Measurements from ENCODE around the gene RASA3. TPM values are rescaled to one million over a fixed set of nuclear protein-coding genes. Genes with fewer than 3 reads are reported as not detected.

Gene RASA3
- total and polyA plus RNA-seq, 2 of the 4 experiments (the other 2 are of a cell fraction): 21.0 to 31.4 TPM

DNA sequence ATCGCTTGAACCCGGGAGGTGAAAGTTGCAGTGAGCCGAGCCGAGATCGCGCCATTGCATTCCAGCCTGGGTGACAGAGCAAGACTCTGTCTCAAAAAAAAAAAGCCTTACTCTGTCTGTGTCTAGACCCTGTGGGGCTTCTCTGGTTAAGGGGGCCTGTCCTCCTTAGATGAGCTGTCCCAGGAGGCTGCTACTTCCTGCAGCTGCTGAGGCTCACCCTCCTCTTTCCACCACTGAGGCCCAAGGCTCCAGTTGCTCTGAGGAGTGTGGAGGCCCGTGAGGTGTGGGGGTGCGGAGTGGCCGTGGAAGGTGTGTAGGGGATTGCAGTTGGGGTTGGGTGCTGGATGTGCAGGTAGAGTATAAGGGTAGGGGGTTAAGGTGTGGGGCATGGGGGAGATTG is 22.1 kb upstream of the RASA3 start:
- no peak overlapping the region for H3K4ac ChIP-seq (ENCODE audit: low read depth, low read length)
- no peak overlapping the region for H3K9ac ChIP-seq (ENCODE audit: low read depth, low read length)
- no peak overlapping the region for H2BK20ac ChIP-seq (ENCODE audit: low read depth, low read length)
- no peak overlapping the region for H4K8ac ChIP-seq (ENCODE audit: low read depth in 2 of 2, low read length in 2 of 2)
- H3K27me3 ChIP-seq (ENCODE audit: control insufficient read depth, insufficient read depth, low read length): peaks cover 26% of the 10 kb centered on the region
- no peak overlapping the region for H2AK9ac ChIP-seq (replicated peaks; ENCODE audit: low read depth, low read length, poor library complexity)
- H3K79me1 ChIP-seq (ENCODE audit: low read depth in 1 of 2, low read length in 2 of 2): no peaks in the 10 kb centered on the region
- no peak overlapping the region for H2AFZ ChIP-seq (replicated peaks; ENCODE audit: low read length, poor library complexity)
- dilution Hi-C loops (cut with HindIII; ENCODE audit: low sequenced_read_pairs, unreplicated experiment): no loop called here
- no peak overlapping the region for H2BK15ac ChIP-seq (ENCODE audit: low read depth, low read length)
- H3K9me1 ChIP-seq (ENCODE audit: insufficient read depth, low read length): no peaks in the 10 kb centered on the region
- H3K9me3 ChIP-seq (ENCODE audit: control insufficient read depth, insufficient read depth, low read length): no peaks in the 10 kb centered on the region
- no TSS peak for BruUV-seq (replicated peaks)
- intact Hi-C loops (cut with micrococcal nuclease): no loop called here
- H4K20me1 ChIP-seq (ENCODE audit: insufficient read depth, low read length): no peaks in the 10 kb centered on the region; the same call in none of the 2 replicates
- no peak for TF ChIP-seq CHD1 (IDR thresholded peaks at IDR 0.05; ENCODE audit: low read depth, low read length)
- TF ChIP-seq RFX5 (IDR thresholded peaks at IDR 0.05; ENCODE audit: low read depth, low read length): no peak
- no peak for TF ChIP-seq BHLHE40 (IDR thresholded peaks at IDR 0.05; ENCODE audit: low read depth, low read length)
- TF ChIP-seq, protein P1, sequence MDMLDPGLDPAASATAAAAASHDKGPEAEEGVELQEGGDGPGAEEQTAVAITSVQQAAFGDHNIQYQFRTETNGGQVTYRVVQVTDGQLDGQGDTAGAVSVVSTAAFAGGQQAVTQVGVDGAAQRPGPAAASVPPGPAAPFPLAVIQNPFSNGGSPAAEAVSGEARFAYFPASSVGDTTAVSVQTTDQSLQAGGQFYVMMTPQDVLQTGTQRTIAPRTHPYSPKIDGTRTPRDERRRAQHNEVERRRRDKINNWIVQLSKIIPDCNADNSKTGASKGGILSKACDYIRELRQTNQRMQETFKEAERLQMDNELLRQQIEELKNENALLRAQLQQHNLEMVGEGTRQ (IDR thresholded peaks at IDR 0.05; ENCODE audit: low read depth, low read length): no peak
- no peak for TF ChIP-seq CEBPB (IDR thresholded peaks at IDR 0.05; ENCODE audit: low read depth, low read length)
- TF ChIP-seq MAFK (IDR thresholded peaks at IDR 0.05; ENCODE audit: low read depth, low read length): no peak
- TF ChIP-seq, protein P2, sequence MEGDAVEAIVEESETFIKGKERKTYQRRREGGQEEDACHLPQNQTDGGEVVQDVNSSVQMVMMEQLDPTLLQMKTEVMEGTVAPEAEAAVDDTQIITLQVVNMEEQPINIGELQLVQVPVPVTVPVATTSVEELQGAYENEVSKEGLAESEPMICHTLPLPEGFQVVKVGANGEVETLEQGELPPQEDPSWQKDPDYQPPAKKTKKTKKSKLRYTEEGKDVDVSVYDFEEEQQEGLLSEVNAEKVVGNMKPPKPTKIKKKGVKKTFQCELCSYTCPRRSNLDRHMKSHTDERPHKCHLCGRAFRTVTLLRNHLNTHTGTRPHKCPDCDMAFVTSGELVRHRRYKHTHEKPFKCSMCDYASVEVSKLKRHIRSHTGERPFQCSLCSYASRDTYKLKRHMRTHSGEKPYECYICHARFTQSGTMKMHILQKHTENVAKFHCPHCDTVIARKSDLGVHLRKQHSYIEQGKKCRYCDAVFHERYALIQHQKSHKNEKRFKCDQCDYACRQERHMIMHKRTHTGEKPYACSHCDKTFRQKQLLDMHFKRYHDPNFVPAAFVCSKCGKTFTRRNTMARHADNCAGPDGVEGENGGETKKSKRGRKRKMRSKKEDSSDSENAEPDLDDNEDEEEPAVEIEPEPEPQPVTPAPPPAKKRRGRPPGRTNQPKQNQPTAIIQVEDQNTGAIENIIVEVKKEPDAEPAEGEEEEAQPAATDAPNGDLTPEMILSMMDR (conservative IDR thresholded peaks at IDR 0.05; ENCODE audit: low read depth, low read length): no peak
- TF ChIP-seq FOS (IDR thresholded peaks at IDR 0.05; ENCODE audit: low read depth, low read length): no peak
- TF ChIP-seq RCOR1 (IDR thresholded peaks at IDR 0.05; ENCODE audit: insufficient replicate concordance, low read length): no peak
- TF ChIP-seq, protein P3, sequence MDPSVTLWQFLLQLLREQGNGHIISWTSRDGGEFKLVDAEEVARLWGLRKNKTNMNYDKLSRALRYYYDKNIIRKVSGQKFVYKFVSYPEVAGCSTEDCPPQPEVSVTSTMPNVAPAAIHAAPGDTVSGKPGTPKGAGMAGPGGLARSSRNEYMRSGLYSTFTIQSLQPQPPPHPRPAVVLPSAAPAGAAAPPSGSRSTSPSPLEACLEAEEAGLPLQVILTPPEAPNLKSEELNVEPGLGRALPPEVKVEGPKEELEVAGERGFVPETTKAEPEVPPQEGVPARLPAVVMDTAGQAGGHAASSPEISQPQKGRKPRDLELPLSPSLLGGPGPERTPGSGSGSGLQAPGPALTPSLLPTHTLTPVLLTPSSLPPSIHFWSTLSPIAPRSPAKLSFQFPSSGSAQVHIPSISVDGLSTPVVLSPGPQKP (IDR thresholded peaks at IDR 0.05; ENCODE audit: borderline replicate concordance, low read depth, low read length): no peak
- TF ChIP-seq RAD21 (IDR thresholded peaks at IDR 0.05; ENCODE audit: low read length): no peak
- TF ChIP-seq POLR2A (IDR thresholded peaks at IDR 0.05; ENCODE audit: low read depth, low read length): no peak
- no peak for TF ChIP-seq NFE2L2 (IDR thresholded peaks at IDR 0.05; ENCODE audit: low read depth, low read length)
- no peak for TF ChIP-seq MXI1 (IDR thresholded peaks at IDR 0.05; ENCODE audit: borderline replicate concordance, low read depth, low read length)
- TF ChIP-seq MAZ (IDR thresholded peaks at IDR 0.05; ENCODE audit: borderline replicate concordance, low read depth, low read length): no peak
- TF ChIP-seq SMC3 (IDR thresholded peaks at IDR 0.05; ENCODE audit: low read depth, low read length): no peak
- DNase-seq (no peak), ATAC-seq (ENCODE audit: low read depth) (no peak)
- no peak overlapping the region for H4K91ac ChIP-seq (ENCODE audit: insufficient read depth, low read depth, low read length)
- no peak overlapping the region for H2BK5ac ChIP-seq (ENCODE audit: low read depth, low read length, poor library complexity, severe bottlenecking)
- ChIA-PET CTCF (no interaction called here), POLR2A (ENCODE audit: unreplicated experiment) (no interaction called here)
- H3K18ac ChIP-seq (ENCODE audit: low read depth, low read length): no peak overlapping the region
- H3K23ac ChIP-seq (ENCODE audit: low read depth, low read length): no peak overlapping the region
- no peak overlapping the region for H2AK5ac ChIP-seq (ENCODE audit: low read depth, low read length)
- H2BK120ac ChIP-seq (ENCODE audit: low read depth, low read length): no peak overlapping the region
- no peaks in the 10 kb centered on the region for H3K4me1 ChIP-seq (ENCODE audit: control insufficient read depth, insufficient read depth, low read length)
- in situ Hi-C loops (cut with MboI; ENCODE audit: low sequenced_read_pairs): no loop called here
- WGBS, 2 experiments (ENCODE audit: extremely low coverage in 2 of 2, insufficient read length in 1 of 2): 89% methylated on average over 5 of the region's 9 CpGs; no CpG with 5 or more reads in 1 of the 2 experiments
- H3K14ac ChIP-seq (replicated peaks; ENCODE audit: low read depth, low read length): no peak overlapping the region
- no peak overlapping the region for H3K56ac ChIP-seq (ENCODE audit: extremely low read depth, insufficient read depth, low read length)
- no peak overlapping the region for H4K5ac ChIP-seq (ENCODE audit: low read depth, low read length)
- H3K4me3 ChIP-seq (ENCODE audit: insufficient read depth, low read depth, low read length): no peak overlapping the region
- H3K36me3 ChIP-seq (ENCODE audit: control insufficient read depth, insufficient read depth, low read length): no peaks in the 10 kb centered on the region
- no peak overlapping the region for H3K27ac ChIP-seq (ENCODE audit: insufficient read depth, low read length)
- no peak overlapping the region for H3K4me2 ChIP-seq (ENCODE audit: low read depth, low read length)

Measured in IMR-90 (cell line).